ENCODE data around the gene RABL2A.
A peak's percentile ranks its signal among the peaks of the same experiment; 100 is the strongest.
"Not testable (repeated sequence)": the region's sequence is repeated elsewhere in the genome, so short reads cannot be mapped to it uniquely, and the experiment has no call there.

Gene RABL2A

DNA sequence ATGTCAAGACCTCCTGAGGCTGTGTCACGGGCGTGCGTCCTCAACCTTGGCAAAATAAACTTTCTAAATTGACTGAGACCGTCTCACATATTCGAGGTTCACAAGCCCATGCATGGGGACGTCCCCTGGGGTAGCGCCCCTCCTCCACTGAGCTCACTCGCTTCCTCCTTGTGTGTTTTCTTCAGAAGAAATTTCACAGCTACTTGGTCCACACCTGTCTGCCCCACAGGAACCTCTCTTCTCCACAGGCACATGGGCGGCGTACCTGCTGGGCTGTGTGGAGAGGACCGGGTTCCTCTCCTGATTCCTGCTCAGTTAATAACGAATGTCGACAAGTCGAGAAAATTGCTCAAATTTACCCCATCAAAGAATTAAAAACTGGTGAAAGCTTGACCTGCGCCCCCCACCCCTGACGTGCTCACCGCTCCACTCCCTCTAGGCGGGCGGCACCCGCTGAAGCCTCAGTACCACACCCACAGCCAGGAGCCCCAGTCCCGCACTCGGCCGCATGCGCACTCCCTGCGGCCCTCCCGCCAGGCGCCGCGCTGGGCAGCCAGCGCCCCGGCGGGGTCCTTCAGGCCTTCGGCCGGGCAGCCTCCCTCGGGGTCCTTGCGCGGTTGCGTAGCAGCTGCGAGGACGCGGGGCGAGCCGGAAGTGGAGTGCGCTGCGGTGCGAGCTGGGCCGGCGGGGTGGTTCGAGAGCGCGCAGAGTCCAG lies at the start of gene RABL2A:
TSS of gene RABL2A (plus strand) at position 651 of the 715 bp plus-strand sequence. CDS start 1,341 bp downstream, outside the sequence.
- peak; percentile 87 for DNase-seq

- DNase-seq, result not testable (repeated sequence)
Measured at GRCh38 chr2:113578508-113578907, 48.6 kb upstream of the RABL2A start.

- DNase-seq, result not testable (repeated sequence)
Measured at GRCh38 chr2:113582473-113582872, 44.6 kb upstream of the RABL2A start.

- DNase-seq, result peak; percentile 89
Measured at GRCh38 chr2:113583521-113584225, 43.4 kb upstream of the RABL2A start.

- peak; percentile 44 for DNase-seq
Measured at GRCh38 chr2:113584311-113585092, 42.6 kb upstream of the RABL2A start.

- DNase-seq, result peak; percentile 74
Measured at GRCh38 chr2:113587201-113587600, 39.9 kb upstream of the RABL2A start.

DNA sequence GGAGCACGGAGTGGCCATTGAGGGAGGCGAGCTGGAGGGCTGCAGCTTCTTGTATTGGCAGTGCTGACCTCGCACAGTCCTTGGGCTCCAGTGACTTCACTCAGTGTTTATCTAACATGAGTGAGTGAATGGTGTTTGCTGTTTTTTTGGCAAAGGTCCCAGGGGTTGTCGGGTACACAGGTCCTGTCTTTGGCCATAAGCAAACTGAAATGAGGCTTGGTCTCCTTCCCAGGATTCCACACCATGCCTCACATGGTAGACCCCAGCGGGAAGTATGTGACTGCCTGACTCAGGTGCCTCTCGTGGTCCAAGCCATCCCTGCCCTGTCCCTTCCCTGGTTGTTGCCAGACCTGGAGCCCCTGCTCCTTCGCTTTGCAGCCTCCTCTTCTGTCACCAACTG lies 37.5 kb upstream of the RABL2A start:
- not testable (repeated sequence) for DNase-seq

GRCh38 chr2:113591926-113592325 lies 35.1 kb upstream of the RABL2A start:
- DNase-seq, result not testable (repeated sequence)

GRCh38 chr2:113593280-113593679 lies 33.8 kb upstream of the RABL2A start:
- DNase-seq, result not testable (repeated sequence)

DNA sequence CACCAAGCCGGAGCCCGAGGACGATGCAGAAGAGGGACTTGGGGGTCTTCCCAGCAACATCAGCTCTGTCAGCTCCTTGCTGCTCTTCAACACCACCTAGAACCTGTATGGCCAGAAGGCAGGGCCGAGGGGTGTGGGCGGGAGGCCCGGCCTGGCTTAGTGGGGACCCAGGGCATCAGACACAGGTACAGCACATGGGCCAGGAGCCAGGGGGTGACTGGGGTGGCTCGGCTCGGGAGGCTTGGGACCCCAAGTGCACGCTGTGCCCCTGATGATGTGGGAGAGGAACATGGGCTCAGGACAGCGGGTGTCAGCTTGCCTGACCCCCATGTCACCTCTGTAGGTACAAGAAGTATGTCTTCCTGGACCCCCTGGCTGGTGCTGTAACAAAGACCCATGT lies 31.3 kb upstream of the RABL2A start:
- not testable (repeated sequence) for DNase-seq

GRCh38 chr2:113597164-113597563 lies 29.9 kb upstream of the RABL2A start:
- not testable (repeated sequence) for DNase-seq

DNA sequence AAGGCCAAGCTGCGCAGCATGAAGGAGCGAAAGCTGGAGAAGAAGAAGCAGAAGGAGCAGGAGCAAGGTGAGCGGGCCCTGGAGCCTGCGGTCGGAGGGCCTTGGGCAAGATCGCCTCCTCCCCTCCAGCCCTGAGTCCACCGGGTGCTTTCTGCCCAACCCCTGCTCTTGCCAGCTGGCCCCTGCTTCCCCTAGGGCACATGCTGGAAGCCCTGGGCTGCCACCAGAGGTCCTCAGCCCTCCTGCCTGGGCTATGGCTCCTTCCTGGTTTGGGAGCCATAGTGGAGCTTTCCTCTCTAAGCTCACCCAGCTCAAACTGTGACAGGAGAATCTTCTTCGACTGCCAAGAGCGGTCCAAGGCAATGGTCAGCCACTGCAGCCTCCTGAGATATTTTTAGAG lies 29.5 kb upstream of the RABL2A start:
- DNase-seq, result not testable (repeated sequence)

- DNase-seq, result not testable (repeated sequence)
Measured at GRCh38 chr2:113598180-113598579, 28.9 kb upstream of the RABL2A start.

DNA sequence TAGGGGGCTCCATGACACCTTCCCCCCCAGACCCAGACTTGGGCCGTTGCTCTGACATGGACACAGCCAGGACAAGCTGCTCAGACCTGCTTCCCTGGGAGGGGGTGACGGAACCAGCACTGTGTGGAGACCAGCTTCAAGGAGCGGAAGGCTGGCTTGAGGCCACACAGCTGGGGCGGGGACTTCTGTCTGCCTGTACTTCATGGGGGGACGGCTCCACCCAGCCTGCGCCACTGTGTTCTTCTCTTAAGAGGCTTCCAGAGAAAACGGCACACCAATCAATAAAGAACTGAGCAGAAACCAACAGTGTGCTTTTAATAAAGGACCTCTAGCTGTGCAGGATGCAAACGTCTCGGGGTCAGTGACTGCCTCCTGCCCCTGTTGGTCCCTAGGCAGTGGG lies 28.3 kb upstream of the RABL2A start:
- not testable (repeated sequence) for DNase-seq

- not testable (repeated sequence) for DNase-seq
Measured at GRCh38 chr2:113599208-113599607, 27.9 kb upstream of the RABL2A start.

GRCh38 chr2:113602040-113602769 lies 24.9 kb upstream of the RABL2A start:
- DNase-seq, result peak; percentile 78

DNA sequence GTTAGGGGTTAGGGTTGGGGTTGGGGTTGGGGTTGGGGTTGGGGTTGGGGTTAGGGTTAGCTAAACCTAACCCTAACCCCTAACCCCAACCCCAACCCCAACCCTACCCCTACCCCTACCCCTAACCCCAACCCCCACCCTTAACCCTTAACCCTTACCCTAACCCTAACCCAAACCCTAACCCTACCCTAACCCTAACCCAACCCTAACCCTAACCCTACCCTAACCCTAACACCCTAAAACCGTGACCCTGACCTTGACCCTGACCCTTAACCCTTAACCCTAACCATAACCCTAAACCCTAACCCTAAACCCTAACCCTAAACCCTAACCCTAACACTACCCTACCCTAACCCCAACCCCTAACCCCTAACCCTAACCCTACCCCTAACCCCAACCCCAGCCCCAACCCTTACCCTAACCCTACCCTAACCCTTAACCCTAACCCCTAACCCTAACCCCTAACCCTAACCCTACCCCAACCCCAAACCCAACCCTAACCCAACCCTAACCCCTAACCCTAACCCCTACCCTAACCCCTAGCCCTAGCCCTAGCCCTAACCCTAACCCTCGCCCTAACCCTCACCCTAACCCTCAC lies 24.1 kb upstream of the RABL2A start:
- DNase-seq, result no peak

- peak; percentile 89 for DNase-seq
Measured at GRCh38 chr2:113603467-113604084, 23.5 kb upstream of the RABL2A start.

- DNase-seq, result peak; percentile 93
Measured at GRCh38 chr2:113604085-113604477, 23.0 kb upstream of the RABL2A start.

DNA sequence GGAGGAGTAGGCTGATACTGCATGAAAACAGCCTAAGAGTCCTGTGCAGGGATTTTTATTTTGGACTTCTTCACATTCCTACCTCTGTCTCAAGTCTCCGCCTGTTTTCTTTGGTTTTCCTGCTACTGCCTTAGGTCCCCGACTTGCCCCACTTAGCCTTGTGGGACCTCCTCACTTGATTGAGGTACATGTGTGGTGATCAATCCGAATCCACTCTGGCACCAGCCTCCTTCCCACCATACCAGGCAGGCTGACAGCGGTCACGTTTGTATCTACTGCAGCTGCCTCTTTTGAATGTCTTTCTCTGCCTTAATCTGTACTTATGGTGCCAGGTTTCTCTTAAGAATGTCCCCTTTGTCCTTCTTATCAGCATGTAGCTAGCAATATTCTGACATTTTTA lies 22.4 kb upstream of the RABL2A start:
- not testable (repeated sequence) for DNase-seq

DNA sequence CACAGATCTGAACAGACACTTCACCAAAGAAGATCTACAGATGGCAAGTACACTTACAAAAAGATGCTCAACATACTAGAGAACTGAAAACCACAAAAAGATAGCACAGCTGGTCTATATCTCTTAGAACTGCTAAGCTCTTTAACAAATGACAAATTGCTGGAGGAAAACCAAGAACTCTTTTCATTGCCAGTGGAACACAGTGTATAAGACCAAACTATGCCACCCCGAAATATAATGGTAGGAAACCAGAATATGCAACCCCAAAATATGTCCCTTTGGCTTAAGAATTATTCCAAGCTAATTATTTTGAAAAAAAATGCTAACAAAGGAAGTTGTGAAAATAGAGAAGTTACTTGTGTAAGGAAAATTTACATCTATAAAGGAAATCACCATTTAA lies 21.0 kb upstream of the RABL2A start:
- not testable (repeated sequence) for DNase-seq

- DNase-seq, result not testable (repeated sequence)
Measured at GRCh38 chr2:113609822-113610221, 17.2 kb upstream of the RABL2A start.

All from stimulated activated CD4-positive, alpha-beta T cell treated with anti-CD3 and anti-CD28 coated beads, Interleukin-15, amount 100 ng/mL, for 24 hours (primary cell).